HCT116 (cell line): Measurements from ENCODE around the gene CRACDL. TPM values are rescaled to one million over a fixed set of nuclear protein-coding genes. Genes with fewer than 3 reads are reported as not detected.

ENCODE experiments used
- ATAC-seq: fragments of 200-7000 bp; cut with Tn5 transposase; 2 replicates; pipeline ENCODE4 v1.9.1; 2020; ENCODE audit warnings: mild to moderate bottlenecking, moderate library complexity
- BruUV-seq: library from RNA; stranded (reverse); fragments of 400-500 nt; replicated peaks from 2 replicates; lab custom pipeline; 2021; lab: Mats Ljungman, UMichigan
- CTCF ChIA-PET: fragments of 300-600 bp; sonication (Branson Sonifier 250); formaldehyde crosslinking; loops from one replicate; lab custom pipeline; 2021; ENCODE audit warnings: antibody characterized with exemption; lab: Charles Lee
- POLR2A ChIA-PET: fragments of 300-600, 350-600 bp; sonication (Branson Sonifier 250); formaldehyde crosslinking; loops from one replicate; lab custom pipeline; 2021; ENCODE audit warnings: antibody characterized with exemption; lab: Charles Lee
- RAD21 ChIA-PET, 2 experiments: fragments of 300-600 bp; sonication (Branson Sonifier 250); formaldehyde crosslinking; loops; one replicate each; lab custom pipeline; 2023; ENCODE audit warnings: low total read pairs in 2 of 2; ENCODE audit not compliant: uncharacterized antibody in 2 of 2, unreplicated experiment in 2 of 2, low non-redundant PET in 1 of 2; lab: Charles Lee
- DNase-seq: peaks from one replicate; pipeline ENCODE4 v3.0.0-alpha.2; 2010; ENCODE audit warnings: low read depth, low spot score
- H2AFZ ChIP-seq: fragments of 200-600 bp; shearing (Covaris generic), sonication (generic); 2 replicates; pipeline ENCODE4 v1.6.1; 2017; ENCODE audit warnings: low read depth, mixed run types, mixed read lengths, antibody characterized with exemption, low read length; ENCODE audit not compliant: poor library complexity, severe bottlenecking
- H3K27ac ChIP-seq: 2 replicates; pipeline ENCODE4 v1.5.1; 2012; ENCODE audit warnings: low read depth, low read length
- H3K27me3 ChIP-seq: fragments of 200-600 bp; sonication (generic); 2 replicates; pipeline ENCODE4 v1.6.1; 2016; ENCODE audit warnings: mixed run types, low read length, mixed read lengths; ENCODE audit not compliant: insufficient read depth
- H3K36me3 ChIP-seq, 2 experiments: fragments of 200-500 bp in 1 of 2; fragments of 200-600 bp in 1 of 2; sonication (Bioruptor generic) in 1 of 2; sonication (generic) in 1 of 2; 2 replicates each; pipeline versions ENCODE4 v1.5.1 to v1.6.1; 2014 to 2016; ENCODE audit warnings: low read length in 2 of 2, inconsistent platforms in 1 of 2, mixed read lengths in 1 of 2, mixed run types in 1 of 2; ENCODE audit not compliant: insufficient read depth in 2 of 2, control insufficient read depth in 1 of 2
- H3K4me1 ChIP-seq, 2 experiments: fragments of 200-600 bp in 1 of 2; sonication (generic) in 1 of 2; 2 replicates each; pipeline versions ENCODE4 v1.5.1 to v1.6.1; 2012 to 2017; ENCODE audit warnings: low read length in 2 of 2, inconsistent platforms in 1 of 2, mild to moderate bottlenecking in 1 of 2, mixed read lengths in 1 of 2, mixed run types in 1 of 2, moderate library complexity in 1 of 2; ENCODE audit not compliant: insufficient read depth in 2 of 2, control insufficient read depth in 1 of 2
- H3K4me2 ChIP-seq: fragments of 200-600 bp; sonication (generic); 2 replicates; pipeline ENCODE4 v1.6.1; 2017; ENCODE audit warnings: mixed run types, low read length, mixed read lengths
- H3K4me3 ChIP-seq, 2 experiments: fragments of 200-600 bp in 1 of 2; sonication (generic) in 1 of 2; replicated peaks in 1 of 2; 2 replicates each; pipeline ENCODE4 v1.5.1; 2011 to 2016; ENCODE audit warnings: low read length in 2 of 2, control low read depth in 1 of 2, low read depth in 1 of 2, mild to moderate bottlenecking in 1 of 2, mixed read lengths in 1 of 2, mixed run types in 1 of 2
- H3K79me2 ChIP-seq: fragments of 200-600 bp; sonication (generic); 2 replicates; pipeline ENCODE4 v1.6.1; 2017; ENCODE audit warnings: mild to moderate bottlenecking, mixed run types, low read length, moderate library complexity, mixed read lengths; ENCODE audit not compliant: insufficient read depth
- H3K9ac ChIP-seq: fragments of 200-600 bp; sonication (generic); 2 replicates; pipeline ENCODE4 v1.6.1; 2016; ENCODE audit warnings: low read length, mixed read lengths
- H3K9me2 ChIP-seq: fragments of 200-600 bp; sonication (generic), shearing (Covaris generic); 2 replicates; pipeline ENCODE4 v1.6.1; 2017; ENCODE audit warnings: mixed run types, mild to moderate bottlenecking, moderate library complexity; ENCODE audit not compliant: insufficient read depth
- H3K9me3 ChIP-seq, 2 experiments: fragments of 200-500 bp in 1 of 2; fragments of 200-600 bp in 1 of 2; sonication (Bioruptor generic) in 1 of 2; sonication (generic) in 1 of 2; 2 replicates each; pipeline ENCODE4 v1.6.1; 2014 to 2017; ENCODE audit warnings: low read length in 2 of 2, mixed read lengths in 2 of 2, inconsistent platforms in 1 of 2, low read depth in 1 of 2, mild to moderate bottlenecking in 1 of 2, mixed run types in 1 of 2, moderate library complexity in 1 of 2; ENCODE audit not compliant: control insufficient read depth in 1 of 2, insufficient read depth in 1 of 2
- H4K20me1 ChIP-seq: fragments of 200-600 bp; sonication (generic), shearing (Covaris generic); 2 replicates; pipeline ENCODE4 v1.6.1; 2017; ENCODE audit warnings: mixed run types, mild to moderate bottlenecking, moderate library complexity; ENCODE audit not compliant: insufficient read depth
- CBX3 ChIP-seq: IDR thresholded peaks from 2 replicates; pipeline ENCODE4 v1.6.1; 2012; ENCODE audit warnings: low read depth
- EGR1 ChIP-seq: IDR thresholded peaks from 2 replicates; pipeline ENCODE4 v1.6.1; 2012; ENCODE audit warnings: low read depth
- ELF1 ChIP-seq: IDR thresholded peaks from 2 replicates; pipeline ENCODE4 v1.6.1; 2012; ENCODE audit warnings: low read depth, borderline replicate concordance
- JUND ChIP-seq: IDR thresholded peaks from 2 replicates; pipeline ENCODE4 v1.6.1; 2012
- POLR2A ChIP-seq: IDR thresholded peaks from 2 replicates; pipeline ENCODE4 v1.7.0; 2011; ENCODE audit warnings: borderline replicate concordance; ENCODE audit not compliant: insufficient read depth, insufficient read length; ENCODE audit errors: extremely low read depth
- POLR2AphosphoS5 ChIP-seq: IDR thresholded peaks from 2 replicates; pipeline ENCODE4 v1.6.1; 2011; ENCODE audit warnings: mild to moderate bottlenecking, low read depth, low read length, moderate library complexity
- RAD21 ChIP-seq: IDR thresholded peaks from 2 replicates; pipeline ENCODE4 v1.6.1; 2012; ENCODE audit warnings: low read depth, mild to moderate bottlenecking
- SIN3A ChIP-seq: IDR thresholded peaks from 2 replicates; pipeline ENCODE4 v1.6.1; 2012; ENCODE audit warnings: low read depth
- SRF ChIP-seq: IDR thresholded peaks from 2 replicates; pipeline ENCODE4 v1.6.1; 2012; ENCODE audit warnings: low read depth
- ZFX ChIP-seq: fragments of 450-650 bp; IDR thresholded peaks from 2 replicates; pipeline ENCODE4 v1.6.1; 2017
- ZNF274 ChIP-seq: fragments of 200-500 bp; sonication (Bioruptor generic); IDR thresholded peaks from 2 replicates; pipeline ENCODE4 v1.6.1; 2014; ENCODE audit warnings: mild to moderate bottlenecking, low read depth, low read length, inconsistent platforms
- intact Hi-C: fragments of 100-400 bp; cut with micrococcal nuclease; formaldehyde crosslinking; loops from 2 replicates; pipeline ENCODE4 v1.10.0; 2022
- total RNA-seq: library from RNA; stranded (reverse); gene quantifications from one replicate; pipeline ENCODE4 v1.2.1, GENCODE V29; 2021; ENCODE audit not compliant: unreplicated experiment
- TF ChIP-seq, protein P1 (sequence below): IDR thresholded peaks from 2 replicates; pipeline ENCODE4 v1.6.1; 2012
- TF ChIP-seq, protein P2 (sequence below): IDR thresholded peaks from 2 replicates; pipeline ENCODE4 v1.6.1; 2012; ENCODE audit warnings: low read depth
- TF ChIP-seq, protein P3 (sequence below), 3 experiments: fragments of 200-600 bp in 1 of 3; sonication (generic) in 1 of 3; IDR thresholded peaks in 2 of 3; conservative IDR thresholded peaks in 1 of 3; 2 replicates each; pipeline ENCODE4 v1.5.1; 2012 to 2017; ENCODE audit warnings: low read depth in 2 of 3, low read length in 2 of 3, antibody characterized with exemption in 1 of 3, borderline replicate concordance in 1 of 3, control low read depth in 1 of 3, mild to moderate bottlenecking in 1 of 3, mixed read lengths in 1 of 3, mixed run types in 1 of 3, moderate library complexity in 1 of 3; ENCODE audit not compliant: insufficient read depth in 1 of 3

The CRACDL gene
- total RNA-seq, 1 experiment from 2014 or later = 1.1 TPM

DNA sequence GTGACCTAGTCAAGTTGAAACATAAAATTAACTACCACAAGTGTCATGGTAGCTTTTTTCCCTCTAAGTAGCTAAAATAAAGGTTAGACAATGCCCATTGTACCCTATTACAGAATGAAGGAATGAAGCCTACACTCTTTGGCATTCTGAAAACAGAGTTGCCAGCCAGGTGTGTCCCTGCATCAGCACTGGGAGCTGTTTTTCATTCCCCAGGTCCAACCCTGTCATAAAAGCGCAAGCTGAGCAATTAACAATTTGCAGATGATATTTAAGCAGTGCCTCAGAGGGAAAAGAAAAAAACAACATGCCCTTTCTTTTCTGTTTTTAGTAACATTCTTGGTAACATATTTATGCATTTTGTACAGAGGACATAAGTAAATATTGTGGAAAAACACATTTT, 158.3 kb downstream of the CRACDL start (continued):
- TF ChIP-seq POLR2A (no peak), POLR2AphosphoS5 (no peak)

DNA sequence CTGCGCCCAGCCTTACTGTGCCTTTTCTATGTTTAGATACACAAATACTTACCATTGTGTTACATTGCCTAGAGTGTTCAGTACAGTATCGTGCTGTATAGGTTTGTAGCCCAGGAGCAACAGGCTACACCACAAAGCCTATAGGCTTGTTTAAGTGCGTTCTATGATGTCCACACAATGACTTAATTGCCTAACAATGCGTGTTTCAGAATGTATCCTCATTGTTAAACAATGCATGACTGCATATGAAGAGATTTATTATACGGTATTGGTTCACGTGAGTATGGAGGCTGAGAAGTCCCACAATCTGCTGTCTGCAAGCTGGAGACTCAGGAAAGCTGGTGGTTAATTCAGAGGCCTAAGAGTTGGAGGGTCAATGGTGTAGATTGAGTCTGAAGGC, 158.9 kb downstream of the CRACDL start:
- Histone ChIP-seq H3K79me2 (no peaks in the 10 kb centered on the region), H3K9me2 (no peaks in the 10 kb centered on the region), H3K27me3 (no peaks in the 10 kb centered on the region), H2AFZ (no peak overlapping the region), H3K27ac (no peak overlapping the region), H3K9ac (no peak overlapping the region), H3K9me3 (peaks cover 0 to 6% of the 10 kb centered on the region in 2 experiments; a peak in 1 of 4 replicates), H3K4me2 (no peak overlapping the region), H3K4me1 (peaks cover 0 to 5% of the 10 kb centered on the region in 2 experiments; a peak in 1 of 4 replicates), H4K20me1 (no peaks in the 10 kb centered on the region), H3K36me3 (no peaks in the 10 kb centered on the region), H3K4me3 (no peak overlapping the region)
- ChIA-PET CTCF (no interaction called here), RAD21 (no interaction called here), POLR2A (no interaction called here)
- ATAC-seq (no peak), DNase-seq (no peak)
- BruUV-seq = no TSS peak
- TF ChIP-seq JUND (no peak), POLR2A (no peak), ZFX (no peak), EGR1 (no peak), ZNF274 (no peak)
- intact Hi-C loops = no loop called here

DNA sequence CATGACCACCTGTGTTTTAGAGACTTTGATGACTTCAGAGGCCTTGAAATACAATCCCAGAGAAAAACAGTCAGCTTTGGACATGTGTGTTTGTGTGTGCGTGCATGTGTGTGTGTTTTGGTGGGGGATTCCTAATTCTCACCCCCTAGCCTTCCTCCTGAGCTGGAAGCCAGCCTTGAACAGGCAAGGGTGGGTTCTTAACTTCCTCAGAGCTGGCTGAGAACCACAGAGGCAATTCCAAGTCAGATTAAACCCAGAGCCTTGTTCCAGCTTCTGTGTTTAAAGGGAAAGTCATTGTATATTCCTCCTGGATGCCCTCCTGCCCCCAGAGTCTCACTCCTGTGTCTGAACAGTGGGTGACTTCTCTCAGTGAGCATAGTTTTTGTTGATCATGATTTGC, 159.9 kb downstream of the CRACDL start:
- H4K20me1 ChIP-seq = no peaks in the 10 kb centered on the region
- TF ChIP-seq, protein P1, sequence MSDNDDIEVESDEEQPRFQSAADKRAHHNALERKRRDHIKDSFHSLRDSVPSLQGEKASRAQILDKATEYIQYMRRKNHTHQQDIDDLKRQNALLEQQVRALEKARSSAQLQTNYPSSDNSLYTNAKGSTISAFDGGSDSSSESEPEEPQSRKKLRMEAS = no peak
- TF ChIP-seq ELF1 (no peak), SRF (no peak), EGR1 (no peak), CBX3 (no peak), SIN3A (no peak), POLR2A (no peak), POLR2AphosphoS5 (no peak), RAD21 (no peak)
- TF ChIP-seq, protein P2, sequence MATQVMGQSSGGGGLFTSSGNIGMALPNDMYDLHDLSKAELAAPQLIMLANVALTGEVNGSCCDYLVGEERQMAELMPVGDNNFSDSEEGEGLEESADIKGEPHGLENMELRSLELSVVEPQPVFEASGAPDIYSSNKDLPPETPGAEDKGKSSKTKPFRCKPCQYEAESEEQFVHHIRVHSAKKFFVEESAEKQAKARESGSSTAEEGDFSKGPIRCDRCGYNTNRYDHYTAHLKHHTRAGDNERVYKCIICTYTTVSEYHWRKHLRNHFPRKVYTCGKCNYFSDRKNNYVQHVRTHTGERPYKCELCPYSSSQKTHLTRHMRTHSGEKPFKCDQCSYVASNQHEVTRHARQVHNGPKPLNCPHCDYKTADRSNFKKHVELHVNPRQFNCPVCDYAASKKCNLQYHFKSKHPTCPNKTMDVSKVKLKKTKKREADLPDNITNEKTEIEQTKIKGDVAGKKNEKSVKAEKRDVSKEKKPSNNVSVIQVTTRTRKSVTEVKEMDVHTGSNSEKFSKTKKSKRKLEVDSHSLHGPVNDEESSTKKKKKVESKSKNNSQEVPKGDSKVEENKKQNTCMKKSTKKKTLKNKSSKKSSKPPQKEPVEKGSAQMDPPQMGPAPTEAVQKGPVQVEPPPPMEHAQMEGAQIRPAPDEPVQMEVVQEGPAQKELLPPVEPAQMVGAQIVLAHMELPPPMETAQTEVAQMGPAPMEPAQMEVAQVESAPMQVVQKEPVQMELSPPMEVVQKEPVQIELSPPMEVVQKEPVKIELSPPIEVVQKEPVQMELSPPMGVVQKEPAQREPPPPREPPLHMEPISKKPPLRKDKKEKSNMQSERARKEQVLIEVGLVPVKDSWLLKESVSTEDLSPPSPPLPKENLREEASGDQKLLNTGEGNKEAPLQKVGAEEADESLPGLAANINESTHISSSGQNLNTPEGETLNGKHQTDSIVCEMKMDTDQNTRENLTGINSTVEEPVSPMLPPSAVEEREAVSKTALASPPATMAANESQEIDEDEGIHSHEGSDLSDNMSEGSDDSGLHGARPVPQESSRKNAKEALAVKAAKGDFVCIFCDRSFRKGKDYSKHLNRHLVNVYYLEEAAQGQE = no peak
- TF ChIP-seq, protein P3, sequence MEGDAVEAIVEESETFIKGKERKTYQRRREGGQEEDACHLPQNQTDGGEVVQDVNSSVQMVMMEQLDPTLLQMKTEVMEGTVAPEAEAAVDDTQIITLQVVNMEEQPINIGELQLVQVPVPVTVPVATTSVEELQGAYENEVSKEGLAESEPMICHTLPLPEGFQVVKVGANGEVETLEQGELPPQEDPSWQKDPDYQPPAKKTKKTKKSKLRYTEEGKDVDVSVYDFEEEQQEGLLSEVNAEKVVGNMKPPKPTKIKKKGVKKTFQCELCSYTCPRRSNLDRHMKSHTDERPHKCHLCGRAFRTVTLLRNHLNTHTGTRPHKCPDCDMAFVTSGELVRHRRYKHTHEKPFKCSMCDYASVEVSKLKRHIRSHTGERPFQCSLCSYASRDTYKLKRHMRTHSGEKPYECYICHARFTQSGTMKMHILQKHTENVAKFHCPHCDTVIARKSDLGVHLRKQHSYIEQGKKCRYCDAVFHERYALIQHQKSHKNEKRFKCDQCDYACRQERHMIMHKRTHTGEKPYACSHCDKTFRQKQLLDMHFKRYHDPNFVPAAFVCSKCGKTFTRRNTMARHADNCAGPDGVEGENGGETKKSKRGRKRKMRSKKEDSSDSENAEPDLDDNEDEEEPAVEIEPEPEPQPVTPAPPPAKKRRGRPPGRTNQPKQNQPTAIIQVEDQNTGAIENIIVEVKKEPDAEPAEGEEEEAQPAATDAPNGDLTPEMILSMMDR (IDR thresholded peaks at IDR 0.05 in 2 of 3, conservative IDR thresholded peaks at IDR 0.05 in 1 of 3; ENCODE audit: borderline replicate concordance in 1 of 3, insufficient read depth in 1 of 3, low read depth in 2 of 3, low read length in 2 of 3) = no peak
- H3K79me2 ChIP-seq = no peaks in the 10 kb centered on the region
- H3K9me2 ChIP-seq = no peaks in the 10 kb centered on the region
- ATAC-seq (no peak), DNase-seq (no peak)
- intact Hi-C loops = no loop called here
- POLR2A ChIA-PET = no interaction called here
- H3K4me2 ChIP-seq = no peak overlapping the region
- H3K27ac ChIP-seq = no peak overlapping the region
- BruUV-seq = no TSS peak
- H2AFZ ChIP-seq = no peak overlapping the region
- H3K9me3 ChIP-seq = no peaks in the 10 kb centered on the region; a peak in 1 of 4 replicates
- CTCF ChIA-PET = no interaction called here
- RAD21 ChIA-PET = no interaction called here
- H3K4me3 ChIP-seq = no peak overlapping the region
- H3K4me1 ChIP-seq = peaks cover 0 to 5% of the 10 kb centered on the region in 2 experiments; a peak in 1 of 4 replicates
- H3K27me3 ChIP-seq = no peaks in the 10 kb centered on the region
- H3K36me3 ChIP-seq = no peaks in the 10 kb centered on the region
- no peak overlapping the region for H3K9ac ChIP-seq
